Measurements from ENCODE around the gene ECE1.
"Not testable (repeated sequence)": the region's sequence is repeated elsewhere in the genome, so short reads cannot be mapped to it uniquely, and the experiment has no call there.

The ECE1 gene

DNA sequence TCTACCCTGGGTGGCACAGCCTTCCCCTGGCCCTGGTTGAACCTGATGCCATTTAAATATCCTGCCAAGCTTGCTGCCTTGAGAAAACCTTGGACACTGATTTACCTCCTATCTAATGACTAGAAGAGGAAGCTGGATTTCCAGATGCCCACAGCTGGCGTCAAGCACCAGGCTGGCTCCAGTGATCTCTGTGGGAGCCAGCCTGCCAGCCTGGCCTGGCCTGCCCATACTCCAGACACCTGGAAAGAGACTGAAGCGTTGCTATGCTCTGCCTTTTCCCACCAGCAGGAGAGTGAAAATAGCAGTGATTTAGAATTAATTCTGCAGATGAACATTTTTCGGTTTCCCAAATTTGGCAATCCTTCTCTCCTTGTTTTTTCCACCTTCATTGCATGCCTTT is 102.0 kb downstream of the ECE1 start:
- no peak for DNase-seq (ENCODE audit: low read depth in 1 of 2, low spot score in 1 of 2)

DNA sequence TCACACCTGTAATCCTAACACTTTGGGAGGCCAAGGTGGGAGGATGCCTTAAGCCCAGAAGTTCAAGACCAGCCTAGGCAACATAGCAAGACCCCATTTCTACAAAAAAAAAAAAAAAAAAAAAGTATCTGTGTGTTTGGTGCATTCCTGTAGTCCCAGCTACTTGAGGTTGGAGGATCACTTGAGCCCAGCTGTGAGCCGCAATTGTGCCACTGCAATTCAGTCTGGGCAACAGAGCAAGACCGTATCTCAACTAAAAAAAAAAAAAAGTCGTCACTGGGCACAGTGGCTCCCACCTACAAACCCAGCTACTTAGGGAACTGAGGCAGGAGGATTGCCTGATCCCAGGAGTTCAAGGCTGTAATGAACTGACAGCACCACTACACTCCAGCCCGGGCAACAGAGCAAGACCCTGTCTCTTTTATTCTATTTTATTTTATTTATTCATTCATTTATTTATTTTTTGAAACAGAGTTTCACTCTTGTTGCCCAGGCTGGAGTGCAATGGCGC is 105.0 kb downstream of the ECE1 start:
- DNase-seq (ENCODE audit: low read depth in 1 of 2, low spot score in 1 of 2), result no peak

DNA sequence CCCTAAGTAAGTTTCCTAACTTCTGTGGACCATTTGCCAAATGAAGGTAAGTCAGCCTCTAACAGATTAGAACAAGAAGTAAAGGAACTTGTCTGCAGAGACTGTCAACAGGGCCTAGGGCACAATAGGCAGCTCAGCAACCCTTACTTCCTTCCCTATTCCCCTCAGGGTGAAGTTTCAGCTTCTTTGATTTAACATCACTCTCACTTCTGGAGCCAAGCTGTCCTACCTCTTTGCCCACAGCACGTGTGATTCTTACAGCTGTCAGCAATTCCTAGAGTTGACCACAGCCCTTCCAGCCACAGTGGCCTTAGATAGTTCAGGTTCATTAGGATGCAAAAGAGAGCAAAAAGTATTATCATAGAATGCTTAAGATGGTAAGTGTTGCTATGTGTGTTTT is 106.0 kb downstream of the ECE1 start:
- DNase-seq (ENCODE audit: low read depth in 1 of 2, low spot score in 1 of 2), result no peak

DNA sequence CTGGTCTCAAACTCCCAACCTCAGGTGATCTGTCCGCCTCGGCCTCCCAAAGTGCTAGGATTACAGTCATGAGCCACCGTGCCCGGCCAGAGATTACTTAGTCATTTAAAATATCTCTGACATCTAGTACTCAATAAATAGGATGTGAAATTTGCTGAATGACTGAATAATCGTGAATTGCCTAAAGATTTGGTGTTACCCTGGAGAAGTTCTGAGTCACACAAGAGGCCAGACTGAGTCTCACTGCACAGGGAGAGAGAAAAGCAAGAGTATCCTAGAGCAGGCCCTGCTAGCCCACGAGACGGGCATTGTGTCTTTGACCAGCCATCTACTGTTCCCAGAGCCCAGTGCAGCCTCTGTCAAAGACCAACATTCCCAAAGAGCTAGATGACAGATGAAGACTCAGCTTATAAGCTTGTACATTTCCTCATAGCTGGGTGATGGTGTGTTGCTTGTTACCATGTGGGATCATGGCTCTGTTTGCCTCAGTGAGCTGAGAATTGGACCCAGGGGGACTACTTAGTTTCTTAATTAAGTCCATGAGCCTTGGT is 108.0 kb downstream of the ECE1 start:
- DNase-seq (ENCODE audit: low read depth in 1 of 2, low spot score in 1 of 2), result no peak

DNA sequence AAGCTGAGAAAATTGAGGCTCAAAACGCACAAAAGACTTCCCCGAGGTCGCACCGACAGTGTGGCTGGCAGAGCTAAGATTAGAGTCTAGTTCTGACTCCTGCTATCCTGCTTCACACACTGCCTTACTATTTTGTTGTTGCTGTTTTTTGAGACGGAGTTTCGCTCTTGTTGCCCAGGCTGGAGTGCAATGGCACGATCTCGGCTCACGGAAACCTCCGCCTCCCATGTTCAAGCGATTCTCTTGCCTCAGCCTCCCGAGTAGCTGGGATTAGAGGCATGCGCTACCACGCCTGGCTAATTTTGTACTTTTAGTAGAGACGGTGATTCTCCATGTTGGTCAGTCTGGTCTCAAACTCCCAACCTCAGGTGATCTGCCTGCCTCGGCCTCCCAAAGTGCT is 112.0 kb downstream of the ECE1 start:
- DNase-seq (ENCODE audit: low read depth in 1 of 2, low spot score in 1 of 2), result not testable (repeated sequence)

DNA sequence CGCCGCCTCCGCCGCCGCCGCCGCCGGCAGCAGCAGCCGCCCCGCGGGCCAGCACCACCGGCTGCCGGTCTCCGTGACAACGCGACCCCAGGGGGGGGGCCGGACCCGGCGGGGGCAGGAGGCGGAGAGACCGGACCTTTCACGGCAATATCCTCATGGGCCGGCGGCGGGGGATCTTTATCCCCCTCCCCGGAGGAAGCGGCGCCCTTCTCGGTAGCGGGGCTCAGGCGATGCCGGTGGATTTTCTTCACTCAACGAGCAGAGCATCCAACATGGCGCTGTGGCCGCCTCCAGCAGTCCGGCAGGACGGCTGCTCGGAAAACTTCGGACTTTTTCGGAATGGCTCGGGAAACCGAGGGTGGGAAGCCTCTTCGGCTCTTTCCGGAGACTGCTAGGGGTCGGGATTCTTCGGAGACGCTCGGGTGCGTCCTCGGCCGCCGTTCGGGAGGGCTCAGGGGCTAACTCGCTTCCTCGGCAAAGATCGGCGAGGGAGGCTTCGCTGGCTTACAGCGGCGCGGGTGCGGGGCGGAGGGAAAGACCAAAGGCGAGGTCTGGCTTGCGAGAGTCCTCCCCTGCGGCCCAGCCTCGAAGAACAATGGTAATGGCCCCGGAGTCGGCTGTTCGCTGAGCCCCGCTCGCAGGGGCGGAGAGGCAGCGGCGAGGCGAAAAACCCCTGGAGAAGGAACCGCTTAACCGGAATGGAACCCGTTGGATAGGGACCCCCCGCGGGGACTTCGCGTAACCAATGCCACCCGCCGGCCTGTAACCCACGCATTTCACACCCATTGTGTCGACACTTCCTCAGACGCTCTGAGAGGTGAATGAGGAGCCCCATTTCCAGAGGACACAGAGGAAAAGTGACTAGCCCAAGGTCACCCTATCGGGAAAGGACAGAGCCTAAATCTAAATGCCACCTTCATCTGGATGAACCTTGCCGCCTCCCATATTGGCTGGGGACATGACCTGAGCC is 113.4 kb downstream of the ECE1 start, which contains the start of gene EIF4G3:
TSS of gene EIF4G3 (minus strand) at position 312 of the 970 bp plus-strand sequence. CDS start 174,155 bp downstream, outside the sequence.
- DNase-seq (ENCODE audit: low read depth in 1 of 2, low spot score in 1 of 2), result peak; percentile 99 to 100

DNA sequence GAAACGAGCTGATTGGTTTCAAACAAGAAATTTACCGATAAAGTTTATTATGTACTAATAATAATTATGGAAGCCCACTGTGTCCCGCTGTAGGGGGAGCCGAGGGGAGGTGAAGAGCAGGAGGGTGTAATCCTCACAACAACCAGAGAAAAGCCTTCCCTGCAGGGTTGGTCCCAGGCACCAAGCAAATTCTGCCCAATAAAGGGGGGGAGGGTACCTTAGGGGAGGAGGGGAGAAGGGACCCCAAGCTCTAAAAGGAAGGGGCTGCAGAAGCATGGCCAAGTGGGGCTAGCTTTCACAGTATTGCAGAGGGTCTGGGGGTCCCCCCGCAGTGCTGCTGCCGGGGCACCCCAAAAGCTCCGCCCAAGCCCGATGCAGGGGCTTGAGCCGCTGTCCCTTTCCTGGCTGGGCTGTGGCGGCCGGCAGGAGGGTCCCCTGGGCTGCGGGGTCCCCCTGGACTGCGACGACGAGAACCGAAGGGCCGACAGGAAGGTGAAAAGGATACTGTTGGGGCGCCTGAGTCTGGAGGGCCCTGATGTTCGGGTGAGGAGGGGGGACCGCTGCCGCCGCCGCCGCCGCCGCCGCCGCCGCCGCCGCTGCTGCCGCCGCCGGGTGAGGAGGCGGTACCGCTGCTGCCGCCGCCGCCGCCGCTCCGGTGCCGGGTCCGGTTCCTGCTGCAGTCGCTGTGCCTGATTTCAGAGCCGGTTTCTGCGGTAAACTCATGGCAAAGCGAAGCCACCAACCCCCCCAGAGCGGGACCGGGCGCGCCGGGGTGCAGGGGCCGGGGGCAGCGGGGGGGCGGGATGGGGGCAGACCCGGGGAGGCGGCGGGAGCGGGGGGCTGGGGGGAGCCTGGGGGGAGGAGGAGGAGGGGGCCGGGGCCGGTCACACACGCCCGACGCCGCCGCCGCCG is 114.3 kb downstream of the ECE1 start:
- DNase-seq (ENCODE audit: low read depth in 1 of 2, low spot score in 1 of 2), result peak; percentile 8 to 34

DNA sequence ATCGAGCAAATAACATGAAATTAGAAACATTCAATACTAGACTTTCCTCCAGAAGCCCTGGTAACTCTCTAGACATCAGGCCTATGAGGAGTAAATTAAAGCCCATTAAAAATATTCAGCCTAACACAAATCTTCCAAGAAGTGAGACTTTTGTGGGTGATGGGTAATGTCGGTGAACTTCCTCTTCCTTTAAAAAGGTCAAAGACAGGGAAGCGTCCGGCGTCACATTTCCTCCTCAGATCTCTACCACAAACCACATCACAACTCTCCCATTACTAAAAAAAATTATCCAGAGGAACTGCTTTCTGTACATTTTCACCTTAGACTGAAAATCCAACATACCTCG is 115.0 kb downstream of the ECE1 start:
- no peak for DNase-seq (ENCODE audit: low read depth in 1 of 2, low spot score in 1 of 2)

DNA sequence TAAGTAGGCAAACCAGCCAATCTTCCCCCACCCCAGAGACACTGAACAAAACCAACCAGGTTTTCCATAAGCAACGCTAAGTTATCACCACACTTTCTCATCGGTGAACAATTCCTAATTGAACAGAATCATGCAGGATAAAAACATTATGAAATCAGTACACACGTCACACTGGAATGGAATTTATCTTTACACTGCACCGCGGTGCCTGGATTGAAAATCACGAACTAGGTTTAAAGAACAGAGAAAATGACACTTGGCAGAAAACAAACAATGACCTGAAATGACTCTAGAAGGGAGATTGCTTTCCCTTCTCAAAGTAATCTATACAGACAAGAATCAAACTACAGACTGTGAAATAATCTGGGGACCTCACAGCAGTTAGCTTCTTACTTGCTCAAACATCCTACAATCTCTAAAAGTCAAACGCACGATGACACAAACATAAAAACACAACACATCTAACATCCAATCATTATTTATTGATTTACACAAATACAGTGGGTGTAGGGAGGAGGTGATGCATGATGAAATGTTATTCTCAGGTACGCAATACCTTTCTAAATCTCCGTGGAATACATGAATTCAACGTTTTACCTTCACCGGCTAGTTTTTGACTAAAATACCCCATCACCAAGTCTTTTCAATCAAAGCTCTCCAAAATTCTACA is 115.5 kb downstream of the ECE1 start:
- DNase-seq (ENCODE audit: low read depth in 1 of 2, low spot score in 1 of 2), result no peak

DNA sequence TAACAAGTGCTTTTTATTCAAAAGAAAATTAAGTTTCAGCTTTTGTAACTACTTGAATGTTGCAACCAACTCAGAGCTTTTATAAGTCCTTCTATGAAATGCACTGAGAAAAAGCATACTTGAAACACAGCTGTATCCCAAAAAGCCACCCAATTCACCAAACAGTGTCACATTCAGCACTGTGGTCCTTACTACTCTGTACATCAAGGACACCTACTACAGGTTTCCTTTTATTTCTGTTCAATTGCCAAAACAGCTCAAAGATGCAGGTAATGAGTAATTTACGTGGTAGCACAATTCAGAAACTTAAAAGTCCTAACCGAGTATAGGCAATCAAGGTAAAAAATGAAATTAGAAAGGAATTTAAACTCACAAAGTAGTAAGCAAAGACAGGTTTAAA is 116.0 kb downstream of the ECE1 start:
- no peak for DNase-seq (ENCODE audit: low read depth in 1 of 2, low spot score in 1 of 2)

DNA sequence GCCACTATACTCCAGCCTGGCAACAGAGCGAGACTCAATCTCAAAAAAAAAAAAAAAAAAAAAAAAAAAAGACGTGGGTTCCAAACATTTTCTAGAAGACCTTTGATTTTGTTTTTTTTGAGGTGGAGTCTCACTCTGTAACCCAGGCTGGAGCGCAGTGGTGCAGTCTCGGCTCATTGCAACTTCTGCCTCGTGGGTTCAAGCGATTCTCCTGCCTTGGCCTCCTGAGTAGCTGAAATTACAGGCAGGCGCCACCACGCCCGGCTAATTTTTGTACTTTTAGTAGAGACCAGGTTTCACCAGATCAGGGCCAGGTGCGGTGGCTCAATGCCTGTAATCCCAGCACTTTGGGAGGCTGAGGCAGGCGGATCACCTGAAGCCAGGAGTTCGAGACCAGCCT is 117.2 kb downstream of the ECE1 start:
- DNase-seq (ENCODE audit: low read depth in 1 of 2, low spot score in 1 of 2), result not testable (repeated sequence)

DNA sequence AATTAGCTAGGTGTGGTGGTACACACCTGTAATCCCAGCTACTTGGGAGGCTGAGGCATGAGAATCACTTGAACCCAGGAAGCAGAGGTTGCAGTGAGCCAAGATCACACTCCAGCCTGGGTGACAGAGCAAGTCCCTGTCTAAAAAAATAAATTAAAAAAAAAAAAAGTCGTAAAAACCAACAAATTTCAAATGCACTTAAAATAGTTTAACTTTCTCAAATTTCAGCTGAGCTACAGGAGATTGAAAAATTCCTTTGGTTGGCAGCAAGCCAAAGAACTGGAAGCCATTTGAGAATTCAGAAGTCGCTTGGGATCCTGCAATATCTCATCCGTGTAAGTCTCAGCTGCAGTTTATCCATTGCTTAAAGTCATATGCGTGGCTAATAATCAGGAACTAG is 119.4 kb downstream of the ECE1 start:
- not testable (repeated sequence) for DNase-seq (ENCODE audit: low read depth in 1 of 2, low spot score in 1 of 2)

DNA sequence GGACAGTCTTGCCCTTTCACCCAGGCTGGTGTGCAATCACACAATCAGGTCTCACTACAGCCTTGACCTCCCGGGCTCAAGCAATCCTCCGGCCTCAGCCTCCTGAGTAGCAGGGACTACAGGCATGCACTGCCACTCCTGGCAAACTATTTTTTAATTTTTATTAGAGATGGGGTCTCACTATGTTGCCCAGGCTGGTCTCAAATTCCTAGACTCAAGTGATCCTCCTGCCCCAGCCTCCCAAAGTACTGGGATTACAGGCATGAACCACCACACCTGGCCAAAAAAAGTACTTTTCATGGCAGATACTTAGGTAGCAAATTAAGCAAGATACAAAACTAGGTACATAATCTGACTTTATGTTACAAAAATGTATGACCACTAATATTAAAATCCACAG is 121.8 kb downstream of the ECE1 start:
- no peak for DNase-seq (ENCODE audit: low read depth in 1 of 2, low spot score in 1 of 2)
